Measurements from ENCODE around the gene CPNE7.

Gene CPNE7

GRCh38 chr16:89605186-89605970, 29.8 kb downstream of the CPNE7 start:
- Mint-ChIP-seq H3K36me3 (no peaks in the 10 kb centered on the region), H3K4me3 (no peak overlapping the region), H3K27ac (no peak overlapping the region), H3K9me3 (no peaks in the 10 kb centered on the region), H3K27me3 (peaks cover 8% of the 10 kb centered on the region), H3K4me1 (peaks cover 6% of the 10 kb centered on the region)
- DNase-seq (ENCODE audit: low spot score in 2 of 2) (no peak), ATAC-seq (ENCODE audit: low read depth) (no peak)

GRCh38 chr16:89606006-89606405, 30.4 kb downstream of the CPNE7 start:
- DNase-seq (ENCODE audit: low spot score in 2 of 2), result no peak
- ATAC-seq (ENCODE audit: low read depth), result no peak
- Mint-ChIP-seq H3K27ac (no peak overlapping the region), H3K4me3 (no peak overlapping the region), H3K27me3 (peaks cover 8% of the 10 kb centered on the region), H3K9me3 (no peaks in the 10 kb centered on the region), H3K36me3 (no peaks in the 10 kb centered on the region), H3K4me1 (peaks cover 6% of the 10 kb centered on the region)

- DNase-seq (ENCODE audit: low spot score in 2 of 2), result no peak
Measured at GRCh38 chr16:89607453-89607852, 31.9 kb downstream of the CPNE7 start.

DNA sequence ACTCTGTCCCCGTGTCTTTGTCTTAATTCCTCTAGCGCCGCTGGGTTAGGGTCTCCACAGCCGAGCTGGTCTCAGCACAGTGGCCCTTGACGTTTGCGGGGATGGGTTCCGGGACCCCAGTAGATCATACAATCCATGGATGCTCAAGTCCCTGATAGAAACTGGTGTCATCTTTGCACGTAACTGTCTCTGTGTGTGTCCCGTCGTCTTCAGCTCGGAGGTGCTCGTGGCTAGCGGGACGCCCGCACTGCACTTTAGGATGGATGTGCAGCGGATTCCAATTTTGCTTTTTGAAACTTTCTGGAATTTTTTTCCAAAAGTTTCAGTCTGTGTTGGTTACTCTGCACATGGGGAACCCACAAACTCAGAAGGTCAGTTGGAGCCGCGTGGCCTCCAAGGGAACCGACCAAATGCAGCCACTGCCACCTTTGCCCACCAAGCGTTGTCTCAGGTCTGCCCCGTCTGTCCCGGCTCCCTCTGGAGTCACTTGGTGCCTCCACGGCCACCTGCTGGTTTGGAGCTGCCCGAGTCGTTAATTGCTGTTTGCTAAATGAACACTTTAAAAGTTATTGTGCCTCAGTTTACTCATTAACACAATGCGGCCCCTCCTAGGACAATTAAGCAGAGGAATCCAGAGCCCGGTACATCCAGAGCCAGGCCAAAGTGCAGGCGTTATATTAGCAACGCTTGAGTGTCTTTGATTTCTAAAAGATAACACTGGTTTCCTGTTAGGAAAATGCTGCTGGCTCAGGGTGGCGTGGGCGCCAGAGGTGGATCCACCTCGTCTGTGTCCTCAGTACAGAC, 32.6 kb downstream of the CPNE7 start:
- H3K36me3 Mint-ChIP-seq, result no peaks in the 10 kb centered on the region
- ATAC-seq (ENCODE audit: low read depth) (no peak), DNase-seq (ENCODE audit: low spot score in 2 of 2) (no peak)
- H3K9me3 Mint-ChIP-seq, result no peaks in the 10 kb centered on the region
- H3K27ac Mint-ChIP-seq, result no peak overlapping the region
- H3K4me1 Mint-ChIP-seq, result peaks cover 2% of the 10 kb centered on the region
- no peak overlapping the region for H3K4me3 Mint-ChIP-seq
- peaks cover 9% of the 10 kb centered on the region for H3K27me3 Mint-ChIP-seq

More at GRCh38 chr16:89607453-89607852, 31.9 kb downstream of the CPNE7 start:
- Mint-ChIP-seq H3K9me3 (no peaks in the 10 kb centered on the region), H3K4me3 (no peak overlapping the region), H3K27me3 (peaks cover 10% of the 10 kb centered on the region), H3K4me1 (peaks cover 6% of the 10 kb centered on the region), H3K27ac (no peak overlapping the region), H3K36me3 (no peaks in the 10 kb centered on the region)
- no peak for ATAC-seq (ENCODE audit: low read depth)

GRCh38 chr16:89610108-89610453, 34.5 kb downstream of the CPNE7 start:
- H3K27me3 Mint-ChIP-seq, result peaks cover 10% of the 10 kb centered on the region
- no peaks in the 10 kb centered on the region for H3K9me3 Mint-ChIP-seq
- H3K36me3 Mint-ChIP-seq, result no peaks in the 10 kb centered on the region
- H3K4me3 Mint-ChIP-seq, result no peak overlapping the region
- DNase-seq (ENCODE audit: low spot score in 2 of 2) (no peak), ATAC-seq (ENCODE audit: low read depth) (no peak)
- H3K27ac Mint-ChIP-seq, result no peak overlapping the region
- peaks cover 2% of the 10 kb centered on the region for H3K4me1 Mint-ChIP-seq

- no peak for DNase-seq (ENCODE audit: low spot score in 2 of 2)
- Mint-ChIP-seq H3K27ac (no peak overlapping the region), H3K36me3 (no peaks in the 10 kb centered on the region), H3K27me3 (peaks cover 10% of the 10 kb centered on the region), H3K4me1 (peaks cover 7% of the 10 kb centered on the region), H3K9me3 (peaks cover 5% of the 10 kb centered on the region), H3K4me3 (no peak overlapping the region)
- ATAC-seq (ENCODE audit: low read depth), result no peak
Measured at GRCh38 chr16:89612415-89613166, 37.0 kb downstream of the CPNE7 start.

GRCh38 chr16:89613231-89613953, 37.8 kb downstream of the CPNE7 start, which contains the start of gene DPEP1:
Gene DPEP1 (plus strand): TSS chr16:89613642. CDS start chr16:89630411, 16,769 bp downstream.
- Mint-ChIP-seq H3K27ac (no peak within 1 kb of the TSS), H3K4me1 (peaks cover 7% of the 10 kb centered on the region), H3K36me3 (no peaks in the 10 kb centered on the region), H3K9me3 (peaks cover 5% of the 10 kb centered on the region), H3K27me3 (peaks cover 10% of the 10 kb centered on the region), H3K4me3 (no peak within 1 kb of the TSS)
- DNase-seq (ENCODE audit: low spot score in 2 of 2), result no peak
- no peak for ATAC-seq (ENCODE audit: low read depth)

GRCh38 chr16:89613954-89614459, 38.4 kb downstream of the CPNE7 start:
- H3K4me3 Mint-ChIP-seq, result no peak overlapping the region
- H3K9me3 Mint-ChIP-seq, result peaks cover 5% of the 10 kb centered on the region
- ATAC-seq (ENCODE audit: low read depth) (no peak), DNase-seq (ENCODE audit: low spot score in 2 of 2) (no peak)
- peaks cover 7% of the 10 kb centered on the region for H3K4me1 Mint-ChIP-seq
- no peak overlapping the region for H3K27ac Mint-ChIP-seq
- no peaks in the 10 kb centered on the region for H3K36me3 Mint-ChIP-seq
- peaks cover 10% of the 10 kb centered on the region for H3K27me3 Mint-ChIP-seq

GRCh38 chr16:89615176-89615575, 39.6 kb downstream of the CPNE7 start:
- Mint-ChIP-seq H3K4me3 (no peak overlapping the region), H3K27me3 (peaks cover 10% of the 10 kb centered on the region)
- ATAC-seq (ENCODE audit: low read depth), result no peak

DNA sequence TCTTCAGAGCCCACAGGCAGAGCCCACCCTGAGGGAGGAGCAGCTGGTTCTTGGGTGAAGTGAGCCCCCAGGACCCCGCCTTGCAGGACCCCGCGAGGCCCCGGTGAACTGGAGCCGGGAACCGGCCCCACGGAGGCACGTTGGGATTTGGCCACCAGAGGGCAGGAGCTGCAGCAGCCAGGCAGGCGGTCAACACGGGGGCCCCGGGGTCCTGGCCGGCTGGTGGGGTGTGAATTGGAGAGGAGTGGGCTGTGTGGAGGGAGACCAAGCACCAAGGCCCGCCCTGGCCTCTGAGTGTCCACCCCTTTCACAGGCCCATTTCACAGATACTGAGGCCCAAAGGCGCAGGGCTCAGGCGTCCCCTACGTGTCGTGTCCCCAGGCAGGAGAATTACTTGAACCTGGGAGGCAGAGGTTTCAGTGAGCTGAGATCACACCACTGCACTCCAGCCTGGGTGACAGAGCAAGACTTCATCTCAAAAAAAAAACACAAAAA, 40.1 kb downstream of the CPNE7 start:
- Mint-ChIP-seq H3K27me3 (peaks cover 13% of the 10 kb centered on the region), H3K4me3 (no peak overlapping the region), H3K36me3 (no peaks in the 10 kb centered on the region), H3K9me3 (peaks cover 5% of the 10 kb centered on the region), H3K27ac (no peak overlapping the region), H3K4me1 (peaks cover 7% of the 10 kb centered on the region)
- ATAC-seq (ENCODE audit: low read depth) (peak; percentile 37), DNase-seq (ENCODE audit: low spot score in 2 of 2) (peak in 1 of 2 donors; percentile 29)

More at GRCh38 chr16:89615176-89615575, 39.6 kb downstream of the CPNE7 start:
- no peak overlapping the region for H3K27ac Mint-ChIP-seq
- peaks cover 7% of the 10 kb centered on the region for H3K4me1 Mint-ChIP-seq
- no peak for DNase-seq (ENCODE audit: low spot score in 2 of 2)
- H3K9me3 Mint-ChIP-seq, result peaks cover 5% of the 10 kb centered on the region
- no peaks in the 10 kb centered on the region for H3K36me3 Mint-ChIP-seq

- H3K36me3 Mint-ChIP-seq, result no peaks in the 10 kb centered on the region
- H3K4me3 Mint-ChIP-seq, result no peak overlapping the region
- H3K27ac Mint-ChIP-seq, result peak overlapping the region; percentile 90
- ATAC-seq (ENCODE audit: low read depth) (no peak), DNase-seq (ENCODE audit: low spot score in 2 of 2) (no peak)
- H3K9me3 Mint-ChIP-seq, result peaks cover 5% of the 10 kb centered on the region
- peaks cover 18% of the 10 kb centered on the region for H3K27me3 Mint-ChIP-seq
- H3K4me1 Mint-ChIP-seq, result peaks cover 7% of the 10 kb centered on the region
Measured at GRCh38 chr16:89616623-89617022, 41.1 kb downstream of the CPNE7 start.

DNA sequence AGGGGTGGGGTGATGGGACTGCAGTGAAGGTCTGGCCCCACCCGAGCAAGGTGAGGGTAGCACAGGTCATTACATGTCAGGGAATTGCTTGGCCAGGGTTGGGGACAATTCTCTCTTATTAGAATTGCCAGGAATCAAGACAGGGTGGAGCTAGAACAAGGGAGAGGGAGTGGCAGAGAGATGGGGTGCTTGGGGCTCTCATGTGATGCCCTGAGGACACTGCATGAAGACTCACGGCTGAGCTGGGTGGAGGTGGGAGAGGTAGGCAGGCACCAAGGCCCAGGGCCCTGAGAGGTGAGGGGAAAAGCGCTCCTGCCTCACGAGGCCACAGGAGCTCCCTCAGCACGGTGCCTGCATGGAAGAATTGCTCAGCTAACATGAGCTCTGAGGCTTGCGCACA, 41.5 kb downstream of the CPNE7 start:
- H3K36me3 Mint-ChIP-seq, result no peaks in the 10 kb centered on the region
- peaks cover 19% of the 10 kb centered on the region for H3K27me3 Mint-ChIP-seq
- peaks cover 5% of the 10 kb centered on the region for H3K9me3 Mint-ChIP-seq
- DNase-seq (ENCODE audit: low spot score in 2 of 2), result no peak
- H3K4me1 Mint-ChIP-seq, result peaks cover 7% of the 10 kb centered on the region
- no peak overlapping the region for H3K4me3 Mint-ChIP-seq
- ATAC-seq (ENCODE audit: low read depth), result no peak
- peak overlapping the region; percentile 90 for H3K27ac Mint-ChIP-seq

All from memory B cell (primary cell).